T-helper 1 cell treated with Interleukin-12 subunit alpha and Interleukin-12 subunit beta and Interleukin-4 antibody, amounts not matched to agents 30 ng/mL and 1 ng/mL, for 36 hours (primary cell): ENCODE data around the gene UGT1A10. TPM values are rescaled to one million over a fixed set of nuclear protein-coding genes. Genes with fewer than 3 reads are reported as not detected.

Source experiments
- intact Hi-C: fragments of 100-400 bp; cut with micrococcal nuclease; formaldehyde crosslinking; loops from one replicate; pipeline ENCODE4 v1.15.1; 2024
- total RNA-seq: library from RNA; stranded (reverse); gene quantifications from 2 replicates; pipeline ENCODE4 v1.2.3, GENCODE V29; 2022

The UGT1A10 gene
- total RNA-seq, 1 donor from 2014 or later, result not detected

- intact Hi-C loops, result no loop called here
Observed at GRCh38 chr2:233769260-233769659, 133.0 kb downstream of the UGT1A10 start.

GRCh38 chr2:233772153-233772552 lies 135.9 kb downstream of the UGT1A10 start:
- intact Hi-C loops, result no loop called here

GRCh38 chr2:233772583-233772982 lies 136.3 kb downstream of the UGT1A10 start:
- intact Hi-C loops, result no loop called here

- intact Hi-C loops, result no loop called here
Observed at GRCh38 chr2:233773854-233774253, 137.6 kb downstream of the UGT1A10 start.

- intact Hi-C loops, result no loop called here
Observed at GRCh38 chr2:233775414-233775813, 139.2 kb downstream of the UGT1A10 start.

GRCh38 chr2:233778030-233778429 lies 141.8 kb downstream of the UGT1A10 start, which contains the start of gene MROH2A:
Gene MROH2A (plus strand): TSS chr2:233778330. CDS start chr2:233779359, 1,029 bp downstream.
- intact Hi-C loops, result no loop called here

GRCh38 chr2:233779722-233780121 lies 143.5 kb downstream of the UGT1A10 start:
- intact Hi-C loops, result no loop called here

- intact Hi-C loops, result no loop called here
Observed at GRCh38 chr2:233780771-233781170, 144.5 kb downstream of the UGT1A10 start.

GRCh38 chr2:233789554-233789953 lies 153.3 kb downstream of the UGT1A10 start:
- intact Hi-C loops, result no loop called here

- intact Hi-C loops, result loop anchor here (10.0 kb wide), 1 partner anchor 1583 kb away; no protein-coding TSS in a partner anchor
Observed at GRCh38 chr2:233791151-233791882, 155.1 kb downstream of the UGT1A10 start.

GRCh38 chr2:233791883-233792329 lies 155.7 kb downstream of the UGT1A10 start:
- intact Hi-C loops, result loop anchor here (10.0 kb wide), 1 partner anchor 1583 kb away; no protein-coding TSS in a partner anchor

GRCh38 chr2:233792720-233793119 lies 156.5 kb downstream of the UGT1A10 start:
- intact Hi-C loops, result loop anchor here (10.0 kb wide), 1 partner anchor 1582 kb away; no protein-coding TSS in a partner anchor

- intact Hi-C loops, result loop anchor here (10.0 kb wide), 1 partner anchor 1581 kb away; no protein-coding TSS in a partner anchor
Observed at GRCh38 chr2:233793465-233794127, 157.3 kb downstream of the UGT1A10 start.

GRCh38 chr2:233794128-233794658 lies 157.9 kb downstream of the UGT1A10 start:
- intact Hi-C loops, result loop anchor here (10.0 kb wide), 1 partner anchor 1581 kb away; no protein-coding TSS in a partner anchor

GRCh38 chr2:233795735-233796171 lies 159.5 kb downstream of the UGT1A10 start:
- intact Hi-C loops, result loop anchor here (10.0 kb wide), 1 partner anchor 1579 kb away; no protein-coding TSS in a partner anchor

- intact Hi-C loops, result loop anchor here (10.0 kb wide), 1 partner anchor 1579 kb away; no protein-coding TSS in a partner anchor
Observed at GRCh38 chr2:233796254-233796653, 160.0 kb downstream of the UGT1A10 start.

- intact Hi-C loops, result loop anchor here (10.0 kb wide), 1 partner anchor 1576 kb away; no protein-coding TSS in a partner anchor
Observed at GRCh38 chr2:233798335-233799086, 162.3 kb downstream of the UGT1A10 start.

GRCh38 chr2:233799087-233799665 lies 162.9 kb downstream of the UGT1A10 start:
- intact Hi-C loops, result loop anchor here (10.0 kb wide), 1 partner anchor 1576 kb away; no protein-coding TSS in a partner anchor

- intact Hi-C loops, result loop anchor here (10.0 kb wide), 1 partner anchor 1575 kb away; no protein-coding TSS in a partner anchor
Observed at GRCh38 chr2:233799716-233800115, 163.5 kb downstream of the UGT1A10 start.

GRCh38 chr2:233800208-233800607 lies 164.0 kb downstream of the UGT1A10 start:
- intact Hi-C loops, result no loop called here
